NCI-H446 treated with DMSO at 0.1 percent for 48 hours (cell line): ENCODE measurements around the gene ADAMTS14.
"Not testable (repeated sequence)": the region's sequence is repeated elsewhere in the genome, so short reads cannot be mapped to it uniquely, and the experiment has no call there.

ENCODE experiments used
- DNase-seq: peaks from one replicate; lab custom pipeline; 2025; lab: John Stamatoyannopoulos, UW

The ADAMTS14 gene, protein sequence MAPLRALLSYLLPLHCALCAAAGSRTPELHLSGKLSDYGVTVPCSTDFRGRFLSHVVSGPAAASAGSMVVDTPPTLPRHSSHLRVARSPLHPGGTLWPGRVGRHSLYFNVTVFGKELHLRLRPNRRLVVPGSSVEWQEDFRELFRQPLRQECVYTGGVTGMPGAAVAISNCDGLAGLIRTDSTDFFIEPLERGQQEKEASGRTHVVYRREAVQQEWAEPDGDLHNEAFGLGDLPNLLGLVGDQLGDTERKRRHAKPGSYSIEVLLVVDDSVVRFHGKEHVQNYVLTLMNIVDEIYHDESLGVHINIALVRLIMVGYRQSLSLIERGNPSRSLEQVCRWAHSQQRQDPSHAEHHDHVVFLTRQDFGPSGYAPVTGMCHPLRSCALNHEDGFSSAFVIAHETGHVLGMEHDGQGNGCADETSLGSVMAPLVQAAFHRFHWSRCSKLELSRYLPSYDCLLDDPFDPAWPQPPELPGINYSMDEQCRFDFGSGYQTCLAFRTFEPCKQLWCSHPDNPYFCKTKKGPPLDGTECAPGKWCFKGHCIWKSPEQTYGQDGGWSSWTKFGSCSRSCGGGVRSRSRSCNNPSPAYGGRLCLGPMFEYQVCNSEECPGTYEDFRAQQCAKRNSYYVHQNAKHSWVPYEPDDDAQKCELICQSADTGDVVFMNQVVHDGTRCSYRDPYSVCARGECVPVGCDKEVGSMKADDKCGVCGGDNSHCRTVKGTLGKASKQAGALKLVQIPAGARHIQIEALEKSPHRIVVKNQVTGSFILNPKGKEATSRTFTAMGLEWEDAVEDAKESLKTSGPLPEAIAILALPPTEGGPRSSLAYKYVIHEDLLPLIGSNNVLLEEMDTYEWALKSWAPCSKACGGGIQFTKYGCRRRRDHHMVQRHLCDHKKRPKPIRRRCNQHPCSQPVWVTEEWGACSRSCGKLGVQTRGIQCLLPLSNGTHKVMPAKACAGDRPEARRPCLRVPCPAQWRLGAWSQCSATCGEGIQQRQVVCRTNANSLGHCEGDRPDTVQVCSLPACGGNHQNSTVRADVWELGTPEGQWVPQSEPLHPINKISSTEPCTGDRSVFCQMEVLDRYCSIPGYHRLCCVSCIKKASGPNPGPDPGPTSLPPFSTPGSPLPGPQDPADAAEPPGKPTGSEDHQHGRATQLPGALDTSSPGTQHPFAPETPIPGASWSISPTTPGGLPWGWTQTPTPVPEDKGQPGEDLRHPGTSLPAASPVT

DNA sequence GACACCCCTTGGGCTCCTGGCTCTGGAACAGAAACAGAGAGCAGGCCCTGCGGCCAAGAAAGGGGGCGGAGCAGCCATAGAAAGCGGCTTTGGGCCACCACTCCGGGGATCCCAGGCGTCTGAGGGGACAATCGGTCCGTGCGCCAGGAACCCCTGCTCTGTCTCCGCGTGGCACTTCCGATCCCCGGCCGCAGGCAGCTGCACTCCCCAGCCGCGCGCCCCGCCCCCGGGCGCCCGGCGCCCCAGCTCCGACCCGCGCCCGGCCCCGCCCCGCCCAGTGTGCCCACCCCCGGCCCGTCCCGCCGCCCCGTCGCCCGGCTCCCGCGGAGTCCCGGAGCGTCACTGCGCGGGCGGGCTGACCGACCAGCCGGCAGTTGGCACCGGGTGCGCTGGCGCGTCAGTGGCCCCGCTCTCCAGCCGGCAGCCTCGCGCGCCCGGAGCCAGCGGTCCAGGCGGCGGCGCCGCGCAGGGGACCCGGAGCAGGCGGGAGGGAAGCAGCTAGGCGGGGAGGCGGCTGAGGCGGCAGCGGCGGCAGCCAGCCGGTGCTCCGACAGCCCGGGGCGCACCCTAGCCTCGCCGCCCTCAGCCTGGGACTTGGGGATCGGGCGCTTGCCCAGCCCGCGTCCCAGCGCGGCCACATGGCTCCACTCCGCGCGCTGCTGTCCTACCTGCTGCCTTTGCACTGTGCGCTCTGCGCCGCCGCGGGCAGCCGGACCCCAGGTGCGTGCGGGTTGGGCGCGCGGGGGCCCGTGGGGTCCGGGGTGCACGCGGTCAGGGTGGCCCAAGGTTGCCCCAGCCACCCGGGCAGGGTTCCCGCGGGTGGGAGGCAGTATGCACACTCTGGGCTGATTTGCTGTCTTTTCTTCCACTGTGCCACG, at the start of gene ADAMTS14:
Gene ADAMTS14 (plus strand): TSS at position 342 of the 878 bp plus-strand sequence. CDS start 297 bp downstream, at position 639.
- DNase-seq, result no peak

DNA sequence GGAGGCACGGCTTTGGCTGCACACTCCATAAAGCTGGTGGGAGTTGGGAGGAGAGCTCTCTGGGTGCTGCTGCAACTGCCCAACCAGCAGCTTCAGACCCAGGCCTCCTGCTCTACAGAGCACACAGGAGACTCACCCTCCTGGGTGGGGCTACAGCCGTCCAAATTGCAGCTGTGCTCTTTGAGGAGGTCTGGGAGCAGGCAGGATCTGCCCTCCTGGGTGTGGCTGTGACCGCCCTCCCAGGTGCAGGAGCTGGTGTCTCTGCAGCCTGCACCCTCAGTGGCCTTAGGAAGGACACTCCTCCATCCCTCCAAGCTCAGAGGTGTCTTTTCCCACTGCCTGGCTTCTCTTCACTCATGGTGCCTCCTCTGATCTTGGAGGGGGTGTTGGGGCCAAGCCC, 49.8 kb upstream of the ADAMTS14 start:
- no peak for DNase-seq

- no peak for DNase-seq
These were observed 49.1 kb upstream of the ADAMTS14 start for GRCh38 chr10:70622981-70623844.

- DNase-seq, result no peak
These were observed 46.2 kb upstream of the ADAMTS14 start for GRCh38 chr10:70626056-70626455.

DNA sequence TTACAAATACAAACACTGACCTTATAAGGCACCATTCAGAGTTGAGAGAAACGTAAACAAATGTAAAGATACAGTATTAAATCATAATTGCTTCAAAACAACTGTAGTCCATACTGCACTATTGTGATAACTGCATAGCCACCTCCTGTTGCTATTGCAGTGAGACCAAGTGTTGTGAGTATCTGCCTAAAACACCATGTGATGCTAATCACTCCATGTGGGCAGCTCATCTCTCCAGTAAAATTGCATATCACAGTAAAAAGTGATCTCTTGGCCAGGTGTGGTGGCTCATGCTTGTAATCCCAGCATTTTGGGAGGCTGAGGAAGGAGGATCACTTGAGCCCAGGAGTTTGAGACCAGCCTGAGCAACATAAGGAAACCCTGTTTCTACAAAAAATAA, 43.0 kb upstream of the ADAMTS14 start:
- no peak for DNase-seq

DNA sequence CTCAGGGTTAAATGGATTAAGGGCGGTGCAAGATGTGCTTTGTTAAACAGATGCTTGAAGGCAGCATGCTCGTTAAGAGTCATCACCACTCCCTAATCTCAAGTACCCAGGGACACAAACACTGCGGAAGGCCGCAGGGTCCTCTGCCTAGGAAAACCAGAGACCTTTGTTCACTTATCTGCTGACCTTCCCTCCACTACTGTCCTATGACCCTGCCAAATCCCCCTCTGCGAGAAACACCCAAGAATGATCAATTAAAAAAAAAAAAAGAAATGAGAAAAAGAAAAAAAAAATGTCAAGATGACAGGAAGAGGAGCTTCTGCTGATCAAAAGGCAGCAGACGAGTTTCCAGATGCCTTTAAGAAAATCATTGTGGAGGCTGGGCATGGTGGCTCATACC, 40.6 kb upstream of the ADAMTS14 start:
- not testable (repeated sequence) for DNase-seq

- no peak for DNase-seq
These were observed 38.3 kb upstream of the ADAMTS14 start for GRCh38 chr10:70634011-70634410.

GRCh38 chr10:70634515-70634914, 37.8 kb upstream of the ADAMTS14 start:
- not testable (repeated sequence) for DNase-seq

- DNase-seq, result not testable (repeated sequence)
These were observed 32.5 kb upstream of the ADAMTS14 start for GRCh38 chr10:70639640-70640383.

DNA sequence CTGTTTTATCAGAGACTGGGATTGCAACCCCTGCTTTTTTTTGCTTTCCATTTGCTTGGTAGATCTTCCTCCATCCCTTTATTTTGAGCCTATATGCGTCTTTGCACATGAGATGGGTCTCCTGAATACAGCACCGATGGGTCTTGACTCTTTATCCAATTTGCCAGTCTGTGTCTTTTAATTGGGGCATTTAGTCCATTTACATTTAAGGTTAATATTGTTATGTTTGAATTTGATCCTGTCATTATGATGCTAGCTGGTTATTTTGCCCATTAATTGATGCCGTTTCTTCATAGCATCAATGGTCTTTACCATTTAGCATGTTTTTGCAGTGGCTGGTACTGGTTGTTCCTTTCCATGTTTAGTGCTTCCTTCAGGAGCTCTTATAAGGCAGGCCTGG, 29.0 kb upstream of the ADAMTS14 start:
- DNase-seq, result not testable (repeated sequence)

DNA sequence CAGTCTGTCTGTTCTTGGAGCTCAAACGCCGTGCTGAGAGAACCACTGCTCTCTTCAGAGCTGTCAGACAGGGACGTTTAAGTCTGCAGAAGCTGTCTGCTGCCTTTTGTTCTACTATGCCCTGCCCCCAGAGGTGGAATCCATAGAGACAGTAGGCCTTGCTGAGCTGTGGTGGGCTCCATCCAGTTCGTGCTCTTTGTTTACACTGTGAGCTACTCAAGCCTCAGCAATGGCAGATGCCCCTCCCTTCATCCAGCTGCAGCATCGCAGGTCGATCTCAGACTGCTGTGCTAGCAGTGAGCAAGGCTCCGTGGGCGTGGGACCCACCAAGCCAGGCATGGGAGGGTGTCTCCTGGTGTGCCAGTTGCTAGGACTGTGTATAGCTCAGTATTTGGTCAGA, 27.3 kb upstream of the ADAMTS14 start:
- not testable (repeated sequence) for DNase-seq

GRCh38 chr10:70647086-70647485, 25.2 kb upstream of the ADAMTS14 start:
- no peak for DNase-seq

GRCh38 chr10:70648427-70648826, 23.9 kb upstream of the ADAMTS14 start:
- DNase-seq, result no peak

- no peak for DNase-seq
These were observed 22.8 kb upstream of the ADAMTS14 start for GRCh38 chr10:70649526-70649925.

DNA sequence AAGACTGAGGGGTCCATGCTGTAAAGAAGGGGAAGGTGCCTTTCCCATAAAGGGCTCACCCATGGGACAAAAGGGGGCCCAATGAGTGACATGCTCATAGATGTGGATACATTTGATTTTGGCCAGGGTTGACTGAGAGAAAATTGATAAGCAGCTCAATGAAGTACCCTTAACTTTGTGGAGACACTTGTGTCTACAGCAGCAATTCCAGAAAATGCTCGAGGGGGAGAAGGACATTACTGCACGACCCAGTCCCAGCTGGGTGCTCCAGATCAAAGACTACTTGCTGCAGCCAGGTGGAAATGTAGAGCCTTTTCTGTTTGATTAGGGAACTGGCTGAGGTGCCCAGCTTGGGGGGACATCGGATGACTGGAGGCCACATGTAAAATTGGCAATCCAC, 22.2 kb upstream of the ADAMTS14 start:
- no peak for DNase-seq

GRCh38 chr10:70650718-70651117, 21.6 kb upstream of the ADAMTS14 start:
- no peak for DNase-seq

DNA sequence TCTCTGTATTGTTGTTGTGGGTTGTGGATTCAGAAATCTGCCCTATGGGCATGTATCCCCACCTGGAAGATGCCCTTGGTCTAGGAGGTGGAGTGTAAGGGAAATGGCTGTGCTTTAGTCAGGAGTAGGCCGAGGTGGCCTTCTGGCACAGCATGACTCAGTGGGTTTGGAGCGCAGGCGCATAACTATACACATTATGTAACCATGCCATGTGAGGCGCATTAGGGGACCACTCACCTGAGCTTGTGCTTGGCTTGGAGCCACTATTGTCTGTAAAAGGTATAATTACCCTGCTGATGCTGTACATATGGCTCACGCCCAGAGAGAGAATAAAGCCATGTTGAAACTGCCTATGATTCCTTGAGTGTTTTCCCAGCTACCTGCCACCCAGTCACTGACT, 20.6 kb upstream of the ADAMTS14 start:
- no peak for DNase-seq

GRCh38 chr10:70652761-70653657, 19.3 kb upstream of the ADAMTS14 start:
- DNase-seq, result peak; percentile 75
